DOHH2 (cell line): Measurements from ENCODE around the gene KIAA1671.

ENCODE experiments used
- EZH2phosphoT487 ChIP-seq: fragments of 200-600 bp; sonication (generic); IDR thresholded peaks from 2 replicates; pipeline ENCODE4 v1.6.1; 2017; ENCODE audit warnings: borderline replicate concordance, mild to moderate bottlenecking, antibody characterized with exemption, low read length, moderate library complexity, mixed read lengths
- TF ChIP-seq, protein P1 (sequence below): fragments of 200-600 bp; sonication (generic); IDR thresholded peaks from one replicate; pipeline ENCODE4 v1.5.1; 2014; ENCODE audit warnings: antibody characterized with exemption, mild to moderate bottlenecking, low read depth, low read length; ENCODE audit not compliant: poor library complexity, severe bottlenecking

DNA sequence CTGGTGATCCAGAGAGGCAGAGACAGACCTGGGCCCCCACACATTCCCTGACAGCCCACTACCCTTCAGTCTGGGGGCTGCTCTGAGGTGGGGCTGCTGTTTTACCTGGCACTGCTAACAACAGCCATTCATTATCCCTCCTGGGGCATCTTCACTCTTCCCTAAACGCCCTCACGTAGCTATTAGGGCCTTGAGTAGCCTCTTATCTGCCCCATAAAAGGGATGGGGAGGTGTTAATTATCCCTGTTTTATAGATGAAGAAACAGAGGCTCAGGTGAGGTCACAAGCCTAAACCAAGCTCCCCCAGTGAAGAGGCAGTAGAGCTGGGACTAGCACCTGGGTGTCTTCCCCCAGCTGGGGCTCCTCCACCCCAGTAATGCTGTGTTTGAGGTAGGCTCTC lies 79.5 kb downstream of the KIAA1671 start:
- TF ChIP-seq, protein P1, sequence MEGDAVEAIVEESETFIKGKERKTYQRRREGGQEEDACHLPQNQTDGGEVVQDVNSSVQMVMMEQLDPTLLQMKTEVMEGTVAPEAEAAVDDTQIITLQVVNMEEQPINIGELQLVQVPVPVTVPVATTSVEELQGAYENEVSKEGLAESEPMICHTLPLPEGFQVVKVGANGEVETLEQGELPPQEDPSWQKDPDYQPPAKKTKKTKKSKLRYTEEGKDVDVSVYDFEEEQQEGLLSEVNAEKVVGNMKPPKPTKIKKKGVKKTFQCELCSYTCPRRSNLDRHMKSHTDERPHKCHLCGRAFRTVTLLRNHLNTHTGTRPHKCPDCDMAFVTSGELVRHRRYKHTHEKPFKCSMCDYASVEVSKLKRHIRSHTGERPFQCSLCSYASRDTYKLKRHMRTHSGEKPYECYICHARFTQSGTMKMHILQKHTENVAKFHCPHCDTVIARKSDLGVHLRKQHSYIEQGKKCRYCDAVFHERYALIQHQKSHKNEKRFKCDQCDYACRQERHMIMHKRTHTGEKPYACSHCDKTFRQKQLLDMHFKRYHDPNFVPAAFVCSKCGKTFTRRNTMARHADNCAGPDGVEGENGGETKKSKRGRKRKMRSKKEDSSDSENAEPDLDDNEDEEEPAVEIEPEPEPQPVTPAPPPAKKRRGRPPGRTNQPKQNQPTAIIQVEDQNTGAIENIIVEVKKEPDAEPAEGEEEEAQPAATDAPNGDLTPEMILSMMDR, result no peak
- no peak for TF ChIP-seq EZH2phosphoT487
